Erythroblast (primary cell): ENCODE measurements around the gene USP40.

ENCODE experiments used
- GATA1 ChIP-seq: IDR thresholded peaks from 2 replicates; pipeline ENCODE4 v1.6.1; 2011; ENCODE audit warnings: low read depth, mild to moderate bottlenecking, control low read depth, low read length, moderate library complexity
- POLR2A ChIP-seq: IDR thresholded peaks from 2 replicates; pipeline ENCODE4 v1.6.1; 2011; ENCODE audit warnings: mild to moderate bottlenecking, low read length

DNA sequence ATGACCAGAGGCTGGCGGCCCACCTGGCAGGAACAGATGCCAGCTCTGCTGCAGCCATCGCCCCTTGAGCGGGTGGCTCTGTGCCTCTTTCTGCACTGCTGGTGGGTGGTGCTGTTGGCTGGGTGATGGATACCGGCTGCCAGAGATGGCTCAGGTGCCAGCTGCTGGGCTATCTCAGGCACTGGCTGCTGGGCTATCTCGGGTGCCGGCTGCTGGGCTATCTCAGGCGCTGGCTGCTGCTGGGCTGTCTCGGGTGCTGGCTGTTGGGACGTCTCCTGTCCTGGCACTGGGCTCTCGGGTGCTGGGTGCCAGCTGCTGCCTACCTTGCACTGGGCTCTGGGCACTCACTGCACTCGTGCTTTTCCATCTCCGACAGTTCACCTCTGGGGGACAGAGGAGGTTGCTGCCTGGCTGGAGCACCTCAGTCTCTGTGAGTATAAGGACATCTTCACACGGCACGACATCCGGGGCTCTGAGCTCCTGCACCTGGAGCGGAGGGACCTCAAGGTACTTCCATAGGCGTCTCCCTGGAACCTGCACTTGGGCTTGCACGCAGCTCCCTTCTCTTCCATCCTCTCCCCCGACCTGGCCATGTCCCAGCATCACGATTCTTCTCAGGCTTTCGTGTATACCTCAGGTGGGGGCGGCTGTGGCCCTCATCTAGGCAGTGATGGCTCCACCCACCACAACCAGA lies 98.4 kb downstream of the USP40 start:
- TF ChIP-seq POLR2A (no peak), GATA1 (no peak)
